HG02973 (cell line): ENCODE data around the gene SLC16A6.
A peak's percentile ranks its signal among the peaks of the same experiment; 100 is the strongest.
"Not testable (repeated sequence)": the region's sequence is repeated elsewhere in the genome, so short reads cannot be mapped to it uniquely, and the experiment has no call there.

ENCODE experiments used
- ATAC-seq: cut with Tn5 transposase; IDR thresholded peaks from one replicate; pipeline ENCODE4 v1.9.1; 2021; ENCODE audit warnings: moderate library complexity; ENCODE audit not compliant: unreplicated experiment

SLC16A6 gene

GRCh38 chr17:68253426-68253825 lies 37.5 kb downstream of the SLC16A6 start:
- ATAC-seq, result not testable (repeated sequence)

- ATAC-seq, result no peak
Observed at GRCh38 chr17:68249354-68249765, 41.6 kb downstream of the SLC16A6 start.

- no peak for ATAC-seq
Observed at GRCh38 chr17:68248891-68249290, 42.0 kb downstream of the SLC16A6 start.

GRCh38 chr17:68248199-68248825 lies 42.6 kb downstream of the SLC16A6 start:
- ATAC-seq, result peak; percentile 18

- peak; percentile 80 for ATAC-seq
Observed at GRCh38 chr17:68247445-68248198, 43.3 kb downstream of the SLC16A6 start, which contains the start of gene AMZ2. AMZ2 (plus strand) TSS chr17:68248043; CDS start chr17:68250188, 2,145 bp downstream.

GRCh38 chr17:68246271-68247028 lies 44.5 kb downstream of the SLC16A6 start:
- ATAC-seq, result no peak

GRCh38 chr17:68239632-68240366 lies 51.1 kb downstream of the SLC16A6 start:
- no peak for ATAC-seq

GRCh38 chr17:68238871-68239253 lies 52.1 kb downstream of the SLC16A6 start:
- no peak for ATAC-seq

GRCh38 chr17:68238164-68238870 lies 52.6 kb downstream of the SLC16A6 start:
- ATAC-seq, result peak; percentile 10

GRCh38 chr17:68237369-68238163 lies 53.4 kb downstream of the SLC16A6 start:
- ATAC-seq, result peak; percentile 69

- not testable (repeated sequence) for ATAC-seq
Observed at GRCh38 chr17:68235336-68235791, 55.6 kb downstream of the SLC16A6 start.

- peak; percentile 48 for ATAC-seq
Observed at GRCh38 chr17:68234726-68235335, 56.1 kb downstream of the SLC16A6 start.

GRCh38 chr17:68232741-68233140 lies 58.2 kb downstream of the SLC16A6 start:
- not testable (repeated sequence) for ATAC-seq

GRCh38 chr17:68231541-68231940 lies 59.4 kb downstream of the SLC16A6 start:
- no peak for ATAC-seq

- ATAC-seq, result not testable (repeated sequence)
Observed at GRCh38 chr17:68231131-68231530, 59.8 kb downstream of the SLC16A6 start.

GRCh38 chr17:68229619-68230018 lies 61.3 kb downstream of the SLC16A6 start:
- ATAC-seq, result no peak

GRCh38 chr17:68228817-68229570 lies 61.9 kb downstream of the SLC16A6 start:
- ATAC-seq, result no peak

GRCh38 chr17:68228039-68228680 lies 62.8 kb downstream of the SLC16A6 start:
- ATAC-seq, result not testable (repeated sequence)
